Stomach (tissue), 9 donors: Measurements from ENCODE around the gene ODF2. TPM values are rescaled to one million over a fixed set of nuclear protein-coding genes. Genes with fewer than 3 reads are reported as not detected.

Experiments
- DNase-seq, 2 donors: peaks; one replicate each; pipeline versions ENCODE4 v3.0.0 to v3.0.0-alpha.2; 2013 to 2019
- H3K27ac ChIP-seq, 5 donors: fragments of 200-600 bp in 4 of 5; sonication (generic) in 4 of 5; one replicate each; pipeline ENCODE4 v1.5.1; 2013 to 2019; ENCODE audit warnings: mild to moderate bottlenecking in 1 of 5, moderate library complexity in 1 of 5
- H3K27me3 ChIP-seq, 3 donors: fragments of 200-600 bp; sonication (generic); one replicate each; pipeline ENCODE4 v1.5.1; 2017 to 2019; ENCODE audit warnings: mixed run types in 1 of 3
- H3K36me3 ChIP-seq, 4 donors: fragments of 200-600 bp; sonication (generic); 1 replicate in 3 of 4; 2 replicates in 1 of 4; pipeline ENCODE4 v1.5.1; 2016 to 2019
- H3K4me1 ChIP-seq, 4 donors: fragments of 200-600 bp; sonication (generic); one replicate each; pipeline ENCODE4 v1.5.1; 2016 to 2019
- H3K4me3 ChIP-seq, 4 donors: fragments of 200-600 bp; sonication (generic) in 3 of 4; one replicate each; pipeline ENCODE4 v1.5.1; 2016 to 2019; ENCODE audit warnings: mild to moderate bottlenecking in 1 of 4
- H3K9me3 ChIP-seq, 4 donors: fragments of 200-600 bp; sonication (generic); one replicate each; pipeline ENCODE4 v1.5.1; 2016 to 2019
- CTCF ChIP-seq, 7 experiments: fragments of 450-650 bp in 4 of 7; fragments of 200-600 bp in 3 of 7; sonication (generic) in 3 of 7; IDR thresholded peaks; one replicate each; pipeline ENCODE4 v1.5.1; 2016 to 2019; ENCODE audit warnings: antibody characterized with exemption in 7 of 7, control low read depth in 2 of 7, mild to moderate bottlenecking in 1 of 7
- EP300 ChIP-seq: sonication (generic); formaldehyde crosslinking; IDR thresholded peaks from one replicate; pipeline ENCODE4 v1.6.1; 2017; ENCODE audit warnings: antibody characterized with exemption
- POLR2A ChIP-seq, 4 donors: fragments of 450-650 bp; IDR thresholded peaks; one replicate each; pipeline ENCODE4 v1.6.1; 2016; ENCODE audit warnings: antibody characterized with exemption in 4 of 4, control low read depth in 2 of 4, mild to moderate bottlenecking in 1 of 4, moderate library complexity in 1 of 4
- POLR2AphosphoS5 ChIP-seq, 3 donors: sonication (generic); formaldehyde crosslinking; IDR thresholded peaks; one replicate each; pipeline ENCODE4 v1.6.1; 2016; ENCODE audit warnings: antibody characterized with exemption in 3 of 3
- WGBS, 5 donors: extraction: QIAGEN DNeasy Blood & Tissue Kit in 3 of 5; methylation state at CpG; one replicate each; pipeline versions ENCODE4 v1.1.5 to v1.1.7; 2013 to 2018; 5-methylcytosine and 5-hydroxymethylcytosine counted together
- intact Hi-C: fragments of 100-400 bp; cut with DNase I; formaldehyde crosslinking; loops from one replicate; pipeline ENCODE4 v1.15.1; 2023; ENCODE audit warnings: low total_unique reads
- polyA plus RNA-seq, 3 donors: library from polyadenylated mRNA; stranded (reverse); fragments of 200-250 nt; gene quantifications; one replicate each; pipeline ENCODE4 v1.2.3, GENCODE V29; 2013
- total RNA-seq, 5 donors: library from RNA; depleted of rRNA; stranded (reverse); fragments of >200 nt; gene quantifications; one replicate each; pipeline versions ENCODE4 v1.1.0 to v1.2.3, GENCODE V29; 2014 to 2016
- donor health status: healthy with polysubstance abuse.
- donor health status: Bipolar disorder and iron deficiency.
- donor health status: healthy.

ODF2 gene
- total and polyA plus RNA-seq, 8 donors, result 7.2 to 42.4 (median 15.4) TPM

- Histone ChIP-seq H3K9me3 (no peaks in the 10 kb centered on the region), H3K4me3 (no peak overlapping the region), H3K4me1 (peaks cover 0 to 10% (median 3%) of the 10 kb centered on the region in 4 donors), H3K36me3 (peaks cover 29 to 98% (median 96%) of the 10 kb centered on the region in 4 donors), H3K27me3 (no peaks in the 10 kb centered on the region), H3K27ac (peak overlapping the region in 1 of 5 donors; percentile 26)
- intact Hi-C loops, result loop anchor here (10.0 kb wide), 1 partner anchor 119 kb away; the partner anchor contains the start of gene URM1
- TF ChIP-seq POLR2AphosphoS5 (IDR thresholded peaks at IDR 0.05) (no peak), EP300 (no peak), POLR2A (IDR thresholded peaks at IDR 0.05) (no peak), CTCF (IDR thresholded peaks at IDR 0.05) (no peak)
- WGBS, 5 donors, result 47 to 54% (median 49%) methylated on average over 12 to 13 of the region's 13 CpGs
- peak; percentile 42 to 87 for DNase-seq
Observed at GRCh38 chr9:128494108-128494745, 38.4 kb downstream of the ODF2 start.

GRCh38 chr9:128494746-128495129 lies 38.9 kb downstream of the ODF2 start:
- peaks cover 34 to 98% (median 96%) of the 10 kb centered on the region in 4 donors for H3K36me3 ChIP-seq
- H3K4me1 ChIP-seq, result peaks cover 0 to 10% (median 3%) of the 10 kb centered on the region in 4 donors
- intact Hi-C loops, result loop anchor here (10.0 kb wide), 1 partner anchor 120 kb away; the partner anchor contains the start of gene URM1
- H3K27me3 ChIP-seq, result no peaks in the 10 kb centered on the region
- TF ChIP-seq POLR2A (IDR thresholded peaks at IDR 0.05) (no peak), POLR2AphosphoS5 (IDR thresholded peaks at IDR 0.05) (no peak), EP300 (no peak), CTCF (IDR thresholded peaks at IDR 0.05) (no peak)
- WGBS, 5 donors, result 62 to 75% (median 63%) methylated on average over 5 of the region's 5 CpGs
- DNase-seq, result no peak
- peak overlapping the region in 1 of 5 donors; percentile 26 for H3K27ac ChIP-seq
- H3K4me3 ChIP-seq, result no peak overlapping the region
- no peaks in the 10 kb centered on the region for H3K9me3 ChIP-seq

GRCh38 chr9:128495296-128495695 lies 39.5 kb downstream of the ODF2 start:
- no peaks in the 10 kb centered on the region for H3K27me3 ChIP-seq
- no peak for DNase-seq
- peaks cover 0 to 10% (median 3%) of the 10 kb centered on the region in 4 donors for H3K4me1 ChIP-seq
- WGBS, 5 donors, result 24 to 83% (median 62%) methylated on average over 1 of the region's 1 CpG
- TF ChIP-seq POLR2AphosphoS5 (IDR thresholded peaks at IDR 0.05) (no peak), EP300 (no peak), CTCF (IDR thresholded peaks at IDR 0.05) (no peak), POLR2A (IDR thresholded peaks at IDR 0.05) (no peak)
- intact Hi-C loops, result loop anchor here (10.0 kb wide), 1 partner anchor 120 kb away; the partner anchor contains the start of gene URM1
- no peaks in the 10 kb centered on the region for H3K9me3 ChIP-seq
- no peak overlapping the region for H3K4me3 ChIP-seq
- H3K36me3 ChIP-seq, result peaks cover 35 to 98% (median 96%) of the 10 kb centered on the region in 4 donors
- no peak overlapping the region for H3K27ac ChIP-seq

- intact Hi-C loops, result loop anchor here (10.0 kb wide), 1 partner anchor 121 kb away; the partner anchor contains the start of gene URM1
- H3K27ac ChIP-seq, result no peak overlapping the region
- H3K4me3 ChIP-seq, result no peak overlapping the region
- no peaks in the 10 kb centered on the region for H3K27me3 ChIP-seq
- H3K4me1 ChIP-seq, result peaks cover 0 to 10% (median 3%) of the 10 kb centered on the region in 4 donors
- peaks cover 35 to 98% (median 96%) of the 10 kb centered on the region in 4 donors for H3K36me3 ChIP-seq
- TF ChIP-seq POLR2AphosphoS5 (IDR thresholded peaks at IDR 0.05) (no peak), POLR2A (IDR thresholded peaks at IDR 0.05) (no peak), CTCF (IDR thresholded peaks at IDR 0.05) (no peak), EP300 (no peak)
- WGBS, 5 donors, result 67 to 79% (median 74%) methylated on average over 6 of the region's 6 CpGs
- H3K9me3 ChIP-seq, result no peaks in the 10 kb centered on the region
- no peak for DNase-seq
Observed at GRCh38 chr9:128495804-128496417, 40.1 kb downstream of the ODF2 start.
